NT2/D1 (cell line): ENCODE measurements around the gene KRT12.

Source experiments
- SUZ12 ChIP-seq: IDR thresholded peaks from 2 replicates; pipeline ENCODE4 v1.6.1; 2011; ENCODE audit not compliant: insufficient read length, insufficient read depth; ENCODE audit errors: extremely low read depth
- ZNF274 ChIP-seq: IDR thresholded peaks from 2 replicates; pipeline ENCODE4 v1.6.1; 2011; ENCODE audit warnings: mild to moderate bottlenecking, low read depth, low read length

- no peak for TF ChIP-seq ZNF274
- TF ChIP-seq SUZ12: no peak
These were observed 16.0 kb upstream of the KRT12 start for GRCh38 chr17:40883031-40883430.
